NK-92 treated with Interleukin-12 subunit alpha and Interleukin-12 subunit beta, amount 100 ng/mL, for 24 hours (cell line): ENCODE data around the gene MTMR10.

Experiments used
- DNase-seq: peaks from one replicate; lab custom pipeline; 2025; lab: John Stamatoyannopoulos, UW

The MTMR10 gene

DNA sequence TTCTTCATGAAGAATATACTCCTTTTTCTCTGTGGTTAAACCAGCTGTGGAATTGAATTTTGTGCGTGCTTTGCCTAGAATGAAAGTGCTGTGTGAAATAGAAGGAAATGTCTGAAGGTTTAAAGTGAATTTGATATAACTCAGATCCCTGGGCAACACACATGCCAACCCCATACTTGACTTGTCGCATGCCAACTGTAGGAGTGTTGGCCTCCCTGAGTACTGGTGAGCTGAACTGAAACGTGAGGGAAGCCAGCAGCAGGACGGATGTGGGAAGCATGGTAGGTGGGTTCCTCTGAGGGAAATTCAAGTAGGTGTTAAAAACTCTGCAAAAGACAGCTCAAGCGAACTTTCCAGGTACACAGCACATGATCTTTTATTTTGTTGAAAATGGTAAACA, 73.1 kb downstream of the MTMR10 start:
- DNase-seq: no peak

- no peak for DNase-seq
These were observed 73.8 kb downstream of the MTMR10 start for GRCh38 chr15:30917675-30918074.

- no peak for DNase-seq
These were observed 74.4 kb downstream of the MTMR10 start for GRCh38 chr15:30917013-30917412.

- DNase-seq: no peak
These were observed 77.7 kb downstream of the MTMR10 start for GRCh38 chr15:30913761-30914160.

- no peak for DNase-seq
These were observed 85.1 kb downstream of the MTMR10 start for GRCh38 chr15:30906366-30906765.

- DNase-seq: no peak
These were observed 85.6 kb downstream of the MTMR10 start for GRCh38 chr15:30905821-30906220.

GRCh38 chr15:30904812-30905211, 86.6 kb downstream of the MTMR10 start:
- DNase-seq: no peak

- no peak for DNase-seq
These were observed 87.8 kb downstream of the MTMR10 start, which contains the start of gene FAN1 for GRCh38 chr15:30903497-30904187. TSS of gene FAN1 (plus strand) at chr15:30903915. CDS start at chr15:30904664, 749 bp downstream.

DNA sequence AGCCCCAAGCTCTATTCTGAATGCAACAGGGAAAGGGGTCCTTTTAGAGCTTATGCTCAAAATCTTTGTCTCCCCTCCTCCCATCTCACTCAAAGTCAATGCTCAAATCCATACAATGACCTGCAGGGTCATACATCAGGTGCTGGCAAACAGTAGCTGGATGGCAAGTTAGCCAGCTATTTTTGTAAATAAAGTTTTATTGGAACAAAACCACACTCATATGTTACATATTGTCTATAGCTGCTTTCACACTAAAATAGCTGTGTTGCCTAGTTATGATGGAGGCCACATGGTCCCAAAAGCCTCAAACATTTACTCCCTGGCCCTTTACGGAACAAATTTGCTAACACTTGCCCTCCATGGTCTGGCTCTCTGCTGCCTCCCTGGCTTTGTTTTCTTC, 89.5 kb downstream of the MTMR10 start:
- no peak for DNase-seq

DNA sequence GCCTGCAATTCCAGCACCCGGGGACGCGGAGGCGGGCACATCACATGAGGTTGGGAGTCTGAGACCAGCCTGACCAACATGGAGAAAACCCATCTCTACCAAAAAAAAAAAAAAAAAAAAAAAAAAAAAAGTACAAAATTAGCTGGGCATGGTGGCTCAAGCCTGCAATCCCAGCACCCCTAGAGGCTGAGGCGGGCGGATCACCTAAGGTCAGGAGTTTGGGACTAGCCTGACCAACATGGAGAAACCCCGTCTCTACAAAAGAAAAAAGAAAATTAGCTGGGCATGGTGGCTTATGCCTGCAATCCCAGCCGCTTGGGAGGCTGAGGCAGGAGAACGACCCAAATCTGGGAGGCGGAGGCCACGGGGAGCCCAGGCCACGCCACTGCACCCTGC, 95.2 kb downstream of the MTMR10 start:
- DNase-seq: no peak

DNA sequence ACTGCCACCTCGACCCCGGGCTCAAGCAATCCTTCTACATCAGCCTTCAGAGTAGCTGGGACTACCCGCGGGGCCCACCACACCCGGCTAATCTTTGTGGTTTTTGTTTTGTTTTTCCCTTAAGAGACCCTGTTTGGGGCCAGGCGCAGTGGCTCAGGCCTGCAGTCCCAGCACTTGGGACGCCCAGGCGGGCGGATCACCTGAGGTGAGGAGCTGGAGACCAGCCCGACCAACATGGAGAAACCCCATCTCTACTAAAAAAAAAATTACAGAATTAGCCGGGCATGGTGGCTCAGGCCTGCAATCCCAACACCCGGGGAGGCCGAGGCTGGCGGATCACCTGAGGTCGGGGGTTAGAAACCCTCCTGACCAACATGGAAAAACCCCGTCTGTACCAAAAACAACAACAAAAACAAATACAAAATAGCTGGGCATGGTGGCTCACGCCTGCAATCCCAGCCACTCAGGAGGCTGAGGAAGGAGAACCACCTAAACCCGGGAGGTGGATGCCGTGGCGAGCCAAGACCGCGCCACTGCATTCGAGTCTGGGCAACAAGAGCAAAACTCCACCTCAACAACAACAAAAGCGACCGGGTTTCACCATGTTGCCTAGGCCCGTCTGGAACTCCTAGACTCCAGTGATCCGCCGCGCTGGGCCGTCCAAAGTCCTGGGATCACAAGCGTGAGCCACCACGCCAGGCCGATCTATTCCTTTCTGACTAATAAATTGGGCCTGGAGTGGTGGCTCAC, 95.8 kb downstream of the MTMR10 start:
- DNase-seq: no peak

DNA sequence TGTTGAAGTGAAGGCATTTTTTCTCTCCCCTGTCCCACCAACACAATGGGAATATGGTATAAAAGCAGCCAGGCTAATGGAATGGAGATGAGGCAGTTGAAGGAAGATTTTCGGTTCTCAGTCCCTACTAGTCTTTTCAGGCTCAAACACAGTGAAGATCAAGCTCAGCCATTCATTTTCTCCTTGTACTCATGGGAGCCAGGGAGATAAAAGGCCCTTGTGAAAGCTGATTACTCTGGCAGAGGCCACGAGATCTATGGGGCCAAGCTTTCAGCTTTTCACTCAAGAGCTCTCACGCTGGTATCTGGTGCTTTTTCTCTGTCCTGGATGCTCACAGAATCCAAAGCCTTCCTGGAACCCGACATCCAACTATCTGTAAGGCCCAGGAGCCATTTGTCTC, 102.2 kb downstream of the MTMR10 start:
- no peak for DNase-seq
